Tongue (tissue), 2 donors: ENCODE data around the gene SLC39A11. TPM values are rescaled to one million over a fixed set of nuclear protein-coding genes. Genes with fewer than 3 reads are reported as not detected.
"Not testable (repeated sequence)": the region's sequence is repeated elsewhere in the genome, so short reads cannot be mapped to it uniquely, and the experiment has no call there.

Experiments
- DNase-seq: peaks from one replicate; pipeline ENCODE4 v3.0.0-alpha.2; 2015
- total RNA-seq: library from RNA; depleted of rRNA; stranded (reverse); fragments of >200 nt; gene quantifications from one replicate; pipeline ENCODE4 v1.2.3, GENCODE V29; 2014

SLC39A11 gene
- total RNA-seq, 1 donor from 2014 or later, result 12.7 TPM

DNA sequence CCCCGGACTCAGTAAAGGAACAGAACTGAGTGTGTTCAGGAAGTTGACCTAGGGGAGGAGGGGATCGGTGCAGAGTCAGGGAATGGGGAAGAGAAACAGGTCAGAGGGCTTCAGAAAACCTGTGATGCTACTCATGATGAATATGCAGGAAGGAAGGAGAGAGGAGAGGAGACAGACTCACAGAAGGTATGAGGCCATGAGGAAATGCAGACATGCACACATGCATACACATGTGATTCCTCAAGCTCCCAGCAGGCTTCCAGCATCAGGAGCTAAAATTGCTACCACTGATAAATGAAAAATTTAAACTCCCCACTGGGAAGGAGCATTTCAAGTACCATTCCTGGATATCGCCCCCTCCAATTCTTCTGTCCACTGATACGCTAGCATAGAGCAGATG is 262.6 kb downstream of the SLC39A11 start:
- DNase-seq, result no peak

DNA sequence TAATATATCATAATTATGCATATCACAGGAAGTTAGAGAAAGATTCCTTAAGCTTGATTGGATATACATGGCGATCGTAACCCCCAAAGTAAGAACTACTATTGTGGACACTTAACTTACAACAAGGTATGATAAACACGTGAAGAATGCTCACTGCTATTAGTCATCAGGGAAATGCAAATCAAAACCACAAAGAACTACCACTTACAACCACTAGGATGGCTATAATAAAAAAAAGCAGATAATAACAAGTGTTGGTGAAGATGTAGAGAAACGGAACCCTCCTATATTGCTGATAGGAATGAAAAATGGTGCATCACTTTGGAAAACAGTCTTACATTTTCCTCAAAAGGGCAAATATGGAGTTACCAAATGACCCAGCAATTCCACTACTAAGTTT is 265.9 kb downstream of the SLC39A11 start:
- DNase-seq, result no peak

DNA sequence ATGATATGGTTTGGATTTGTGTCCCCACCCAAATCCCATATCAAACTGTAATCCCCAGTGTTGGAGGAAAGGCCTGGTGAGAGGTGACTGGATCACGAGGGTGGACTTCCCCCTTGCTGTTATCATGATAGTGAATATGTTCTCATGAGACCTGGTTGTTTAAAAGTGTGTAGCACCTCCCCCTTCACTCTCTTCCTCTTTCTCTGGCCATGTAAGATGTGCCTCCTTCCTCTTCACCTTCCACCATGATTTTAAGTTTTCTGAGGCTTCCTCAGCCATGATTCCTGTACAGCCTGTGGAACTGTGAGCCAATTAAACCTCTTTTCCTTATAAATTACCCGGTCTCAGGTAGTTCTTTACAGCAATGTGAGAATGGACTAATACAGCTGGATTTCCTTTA is 266.4 kb downstream of the SLC39A11 start:
- DNase-seq, result not testable (repeated sequence)

DNA sequence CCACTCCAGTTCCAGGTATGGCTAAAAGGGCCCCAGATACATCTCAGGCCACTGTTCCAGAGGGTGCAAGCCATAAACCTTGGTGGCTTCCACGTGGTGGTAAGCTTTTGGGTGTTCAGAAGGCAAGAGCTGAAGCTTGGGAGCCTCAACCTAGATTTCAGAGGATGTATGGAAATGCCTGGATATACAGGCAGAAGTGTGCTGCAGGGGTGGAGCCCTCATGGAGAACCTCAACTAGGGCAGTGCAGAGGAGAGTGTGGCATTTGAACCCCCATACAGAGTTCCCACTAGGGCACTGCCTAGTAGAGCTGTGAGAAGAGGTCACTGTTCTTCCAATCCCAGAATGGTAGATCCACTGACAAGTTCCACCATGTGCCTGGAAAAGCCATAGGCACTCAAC is 267.3 kb downstream of the SLC39A11 start:
- DNase-seq, result no peak

DNA sequence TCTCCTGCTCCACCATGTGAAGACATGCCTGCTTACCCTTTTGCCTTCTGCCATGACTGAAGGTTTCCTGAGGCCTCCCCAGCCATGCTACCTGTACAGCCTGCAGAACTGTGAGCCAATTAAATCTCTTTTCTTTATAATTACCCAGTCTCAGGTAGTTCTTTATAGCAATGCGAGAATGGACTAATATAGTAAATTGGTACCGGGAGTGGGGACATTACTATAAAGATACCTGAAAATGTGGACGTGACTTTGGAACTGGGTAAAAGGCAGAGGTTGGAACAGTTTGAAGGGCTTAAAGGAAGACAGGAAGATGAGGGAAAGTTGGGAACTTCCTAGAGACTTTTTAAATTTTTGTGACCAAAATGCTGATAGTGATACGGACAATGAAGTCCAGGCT is 268.2 kb downstream of the SLC39A11 start:
- DNase-seq, result not testable (repeated sequence)

DNA sequence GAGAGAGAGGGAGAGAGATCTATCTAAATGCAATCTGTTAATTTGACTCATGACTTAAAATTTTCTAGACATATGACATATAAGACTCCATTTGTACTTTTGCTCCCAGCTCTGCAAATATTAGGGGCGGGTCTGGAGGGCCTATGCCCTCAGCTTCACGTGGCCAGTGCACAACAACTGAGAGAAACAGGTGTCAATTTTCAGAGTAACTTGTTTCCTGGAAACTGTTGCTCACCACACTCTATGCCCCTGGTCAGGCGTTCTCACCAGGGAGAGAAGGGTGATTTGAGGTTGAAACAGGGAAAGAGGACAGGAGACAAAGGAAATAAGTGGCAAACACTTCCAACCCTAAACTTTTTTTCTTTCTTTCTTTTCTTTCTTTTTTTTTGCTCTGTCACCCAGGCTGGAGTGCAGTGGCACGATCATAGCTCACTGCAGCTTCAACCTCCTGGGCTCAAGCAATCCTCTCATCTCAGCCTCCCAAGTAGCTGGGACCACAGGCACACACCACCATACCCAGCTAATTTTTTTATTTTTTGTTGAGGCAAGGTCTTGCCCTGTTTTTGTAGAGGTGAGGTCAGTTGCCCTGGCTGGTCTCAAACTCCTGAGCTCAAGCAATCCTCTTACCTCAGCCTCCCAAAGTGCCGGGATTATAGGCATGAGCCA is 270.0 kb downstream of the SLC39A11 start:
- no peak for DNase-seq

DNA sequence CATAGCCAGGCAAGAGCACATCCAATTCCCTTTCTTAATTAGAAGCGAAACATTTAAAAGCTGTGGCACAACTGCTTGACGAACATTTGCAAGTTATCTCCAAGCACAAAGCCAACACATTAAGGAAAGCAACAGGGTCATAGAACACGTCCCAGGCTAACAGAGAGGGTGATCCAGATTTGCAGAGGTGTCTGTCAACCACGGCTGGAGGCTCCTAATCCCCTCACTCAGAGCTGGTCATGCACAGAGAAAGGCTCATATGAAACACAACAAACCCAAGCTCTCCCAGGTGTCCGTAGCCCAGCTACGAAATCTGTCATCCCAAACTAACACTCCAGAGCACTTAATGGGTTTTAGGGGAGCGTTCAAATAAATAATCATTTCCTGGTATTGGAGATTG is 276.1 kb downstream of the SLC39A11 start:
- no peak for DNase-seq

DNA sequence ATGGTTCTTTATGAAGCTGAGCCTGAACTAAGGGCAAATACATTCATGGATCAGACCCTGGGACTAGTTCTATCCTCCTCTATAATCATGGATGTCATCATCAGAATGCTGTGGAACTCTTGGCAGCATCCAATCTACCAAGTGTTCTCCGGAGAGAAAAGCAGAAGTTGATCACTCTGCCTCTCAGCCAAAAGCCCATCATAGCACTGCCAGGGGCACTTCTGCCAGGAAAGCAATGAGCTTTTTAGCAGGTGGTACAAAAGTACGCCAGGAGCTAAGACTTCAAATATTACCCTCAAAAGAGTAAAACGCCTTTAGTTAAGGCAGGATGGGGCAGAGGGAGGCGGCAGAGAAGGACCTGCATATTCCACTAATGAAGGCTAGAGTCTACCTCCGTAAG is 279.0 kb downstream of the SLC39A11 start:
- no peak for DNase-seq

DNA sequence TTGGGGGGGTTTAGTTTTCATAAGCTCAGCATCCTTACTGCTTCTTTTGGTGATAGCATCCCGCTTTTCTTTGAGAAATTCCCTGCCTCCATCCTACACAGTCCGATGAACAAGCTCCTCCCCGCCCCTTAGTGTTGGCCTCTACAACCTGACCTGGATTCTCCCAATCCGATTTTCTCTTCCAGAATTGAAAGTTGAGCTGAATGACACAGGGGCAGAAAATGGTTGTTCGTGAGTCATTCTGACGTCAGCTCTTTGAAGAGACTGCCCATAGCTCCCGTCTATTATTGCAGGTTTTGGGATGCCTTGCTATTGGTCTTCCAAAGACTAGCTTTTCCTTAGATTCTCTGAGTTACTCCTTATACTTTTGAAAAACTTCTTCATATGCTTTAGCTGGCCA is 279.7 kb downstream of the SLC39A11 start:
- DNase-seq, result no peak

DNA sequence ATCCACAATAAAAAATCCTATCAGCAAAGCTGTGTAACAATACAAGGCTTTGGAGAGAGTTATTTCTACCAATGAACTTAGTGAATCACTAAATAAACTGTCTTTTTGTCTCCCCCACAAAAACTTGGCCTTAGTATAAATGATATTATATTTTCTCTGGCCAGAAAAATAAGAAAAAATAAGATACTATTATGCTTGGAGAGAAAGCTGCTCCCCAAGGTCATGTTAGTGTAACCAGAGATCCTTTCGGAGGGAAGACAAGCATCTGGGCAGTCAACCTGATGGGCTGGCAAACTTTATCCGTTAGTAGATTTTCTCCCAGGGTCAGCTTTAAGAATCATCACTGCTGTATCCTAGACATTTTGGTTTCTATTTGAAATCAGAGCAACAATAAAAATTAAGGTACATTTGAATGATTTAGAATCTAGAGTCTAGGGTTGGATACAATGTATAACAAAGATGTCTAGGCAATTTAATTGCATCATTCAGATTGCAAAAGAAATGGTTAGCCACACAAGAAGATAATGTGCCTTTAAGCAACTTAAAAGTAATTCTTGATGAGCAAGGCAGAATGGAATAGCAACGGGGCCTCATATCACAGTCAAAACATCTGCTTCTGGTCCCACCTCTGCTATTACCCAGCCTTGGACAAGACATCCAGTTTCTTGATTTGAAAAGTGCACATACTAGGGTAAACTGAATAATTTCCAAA is 280.4 kb downstream of the SLC39A11 start:
- no peak for DNase-seq

DNA sequence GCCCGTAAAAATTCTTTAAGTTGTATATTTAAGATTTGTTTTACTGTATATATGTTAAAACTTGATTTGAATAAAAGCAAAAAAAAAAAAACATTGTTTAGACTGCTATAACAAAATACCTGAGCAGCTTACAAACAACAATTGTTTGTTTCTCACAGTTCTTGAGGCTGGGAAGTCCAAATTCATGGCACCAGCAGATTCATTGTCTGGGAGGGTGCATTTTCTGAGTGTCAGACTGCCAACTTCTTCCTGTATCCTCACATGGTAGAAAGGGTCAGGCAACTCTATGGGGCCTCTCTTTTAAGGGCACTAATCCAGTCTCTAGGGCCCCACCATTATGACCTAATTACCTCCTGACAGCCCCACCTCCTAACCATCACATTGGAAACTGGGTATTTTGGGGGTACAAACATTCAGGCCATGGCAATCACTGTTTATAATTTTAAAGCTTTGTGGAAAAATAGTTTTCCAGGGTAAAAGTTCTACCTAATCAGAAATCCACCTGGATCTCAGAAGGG is 281.4 kb downstream of the SLC39A11 start:
- no peak for DNase-seq

DNA sequence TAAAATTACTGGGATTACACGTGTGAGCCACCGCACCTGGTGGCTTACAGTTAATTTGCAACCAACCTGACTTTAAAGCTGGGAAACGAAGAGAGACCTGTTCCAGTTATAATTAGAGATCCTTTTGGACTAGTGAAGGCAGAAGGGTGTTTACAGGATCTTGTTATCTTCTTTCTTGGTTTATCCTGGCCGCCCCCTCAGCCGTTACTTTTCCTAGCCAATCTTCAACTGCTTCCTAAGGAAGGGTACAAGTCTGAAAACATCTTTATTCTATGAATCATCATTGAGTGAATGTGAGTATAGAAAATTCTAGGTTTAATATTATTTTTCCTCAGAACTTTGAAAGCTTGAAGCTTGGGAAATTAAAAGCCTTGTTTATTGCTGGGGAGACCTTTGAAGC is 286.5 kb downstream of the SLC39A11 start:
- no peak for DNase-seq

DNA sequence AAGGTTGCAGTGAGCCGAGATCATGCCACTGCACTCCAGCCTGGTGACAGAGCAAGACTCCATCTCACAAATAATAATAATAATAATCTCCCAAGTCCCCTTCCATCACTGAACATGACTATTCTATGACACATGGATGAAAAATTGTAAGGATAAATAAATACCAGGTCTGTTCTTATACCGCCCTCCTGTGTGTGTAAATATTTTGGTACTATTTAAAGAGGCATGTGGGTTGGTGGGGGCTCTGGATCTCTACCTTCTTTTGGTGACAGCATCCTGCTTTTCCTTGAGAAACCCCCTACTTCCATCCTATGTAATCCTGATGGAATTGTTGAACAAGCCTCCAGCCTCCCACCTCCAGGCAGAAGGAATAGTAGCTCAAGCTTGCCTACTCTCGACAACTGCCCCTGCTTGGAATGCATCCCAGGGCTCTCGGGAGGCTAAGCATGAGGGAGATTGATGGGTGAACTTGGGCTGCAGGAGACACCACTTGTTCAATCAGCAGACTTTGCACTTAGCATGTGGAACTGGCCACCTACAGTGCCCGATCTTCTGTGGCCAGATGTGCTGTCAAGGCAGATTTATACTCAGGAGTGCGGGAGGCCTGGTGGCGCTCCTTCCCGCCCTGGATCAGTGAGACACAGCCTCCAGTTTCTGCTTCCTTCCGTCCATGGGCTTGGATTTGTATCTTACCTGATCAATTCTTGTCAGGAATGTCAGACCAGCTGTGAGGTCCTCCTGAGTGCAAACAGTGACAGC is 287.4 kb downstream of the SLC39A11 start:
- no peak for DNase-seq

DNA sequence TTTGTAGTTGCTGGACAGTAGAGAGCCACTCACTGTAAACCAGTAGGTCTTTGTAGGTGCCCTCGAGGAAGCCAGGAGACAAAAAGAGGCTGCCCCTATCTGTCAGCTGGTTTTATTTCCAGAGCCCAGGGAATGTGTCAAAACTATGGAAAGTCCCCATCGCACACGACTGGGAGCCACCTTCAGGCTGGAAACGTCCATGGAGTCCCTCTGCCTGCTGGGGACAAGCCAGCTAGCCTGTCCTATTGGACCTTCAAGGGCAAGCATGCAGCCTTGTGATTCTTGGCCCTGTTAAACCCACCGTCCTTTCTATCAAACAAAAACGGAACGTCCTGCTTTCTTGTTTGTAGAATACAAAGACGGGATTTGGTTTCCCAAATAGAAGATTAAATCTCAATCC is 289.8 kb downstream of the SLC39A11 start:
- DNase-seq, result no peak

DNA sequence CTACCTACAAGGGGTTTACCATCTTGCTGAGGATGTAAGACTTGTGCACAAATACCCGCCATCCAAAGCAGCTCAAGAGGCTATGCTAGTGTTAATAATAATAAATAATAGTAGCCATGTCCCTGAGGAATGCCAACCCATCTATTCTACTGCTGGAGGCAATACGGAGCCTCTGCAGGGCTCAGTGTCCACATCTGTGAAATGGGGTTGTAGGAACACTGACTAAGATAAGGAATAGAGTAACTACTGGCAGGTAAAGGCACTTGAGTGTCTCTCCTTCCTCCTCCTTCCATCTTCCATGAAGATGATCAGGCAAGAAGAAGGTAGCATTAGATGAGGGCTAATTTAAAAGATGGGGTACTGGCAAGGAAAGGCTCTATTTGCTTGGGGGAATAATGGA is 295.3 kb downstream of the SLC39A11 start:
- DNase-seq, result no peak

DNA sequence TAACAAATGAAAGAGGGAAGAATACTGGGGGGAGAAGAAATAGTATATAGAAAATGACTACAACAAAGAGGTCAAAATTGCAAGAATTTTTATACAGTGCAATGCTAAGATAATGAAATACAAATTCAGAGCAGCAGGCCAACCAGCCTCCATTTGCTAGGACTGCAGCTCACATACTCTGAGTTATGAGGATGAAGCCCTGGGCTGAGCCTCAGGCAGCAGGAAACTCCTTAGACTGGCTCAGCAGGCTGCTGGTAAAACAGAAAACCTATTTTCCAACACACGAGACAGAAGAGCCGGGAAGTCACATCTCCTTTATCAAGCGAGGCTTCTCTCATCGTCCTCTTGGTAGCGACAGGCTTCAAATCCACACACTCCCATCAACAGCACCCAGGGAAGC is 296.5 kb downstream of the SLC39A11 start:
- DNase-seq, result no peak

DNA sequence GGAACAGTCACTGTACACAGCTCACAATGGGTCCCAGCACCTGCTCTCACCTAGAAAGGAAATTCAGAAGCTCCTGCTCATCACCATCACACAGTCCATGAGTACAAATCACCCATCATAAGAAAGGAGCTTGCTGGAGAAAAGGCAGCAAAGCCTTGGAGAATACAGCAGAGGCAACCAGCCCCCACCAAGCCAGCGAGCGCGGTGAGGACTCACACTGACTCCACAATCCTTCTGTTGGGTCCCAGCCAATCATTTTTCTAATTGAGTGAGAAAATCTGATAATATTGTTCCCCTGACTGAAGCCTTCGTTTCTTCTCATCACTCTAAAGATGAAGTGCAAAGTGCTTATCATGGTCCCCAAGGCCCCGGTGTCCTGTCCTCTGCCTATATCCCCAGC is 298.3 kb downstream of the SLC39A11 start:
- DNase-seq, result no peak

DNA sequence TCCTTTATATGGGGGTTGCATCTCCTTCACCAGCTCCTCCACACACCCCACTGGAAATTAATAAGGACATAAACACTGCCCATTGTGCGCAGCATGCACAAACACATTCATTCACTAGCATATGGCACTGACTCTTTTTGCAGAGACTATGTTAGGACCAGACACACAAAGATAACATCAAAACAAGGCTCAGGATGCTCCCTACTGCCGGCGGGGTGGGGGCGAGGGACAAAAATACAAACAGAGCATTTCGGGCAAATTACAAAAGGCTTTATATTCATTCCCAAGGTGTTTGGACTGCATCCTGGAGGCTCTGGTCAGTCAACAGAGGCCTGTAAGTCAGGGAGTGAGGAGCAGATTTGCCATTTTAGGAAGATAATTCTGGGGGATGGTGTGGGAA is 299.7 kb downstream of the SLC39A11 start:
- DNase-seq, result no peak

DNA sequence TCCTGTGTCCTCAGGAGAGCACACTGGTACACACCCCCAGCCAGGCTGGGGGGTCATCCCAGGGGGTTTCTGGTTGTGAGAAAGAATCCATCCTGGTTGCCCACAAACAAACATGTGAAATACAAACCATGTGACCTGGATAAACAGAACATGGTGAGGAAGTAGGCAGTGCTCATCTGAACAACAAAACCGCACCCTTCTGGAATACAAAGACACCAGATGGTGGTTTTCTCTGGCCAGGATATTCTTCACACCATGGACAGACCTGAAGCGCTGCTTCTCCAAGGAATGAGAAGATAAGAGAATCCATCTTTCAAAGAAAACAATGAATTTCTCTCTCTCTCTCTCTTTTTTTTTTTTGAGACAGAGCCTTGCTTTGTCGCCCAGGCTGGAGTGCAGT is 302.3 kb downstream of the SLC39A11 start:
- no peak for DNase-seq

DNA sequence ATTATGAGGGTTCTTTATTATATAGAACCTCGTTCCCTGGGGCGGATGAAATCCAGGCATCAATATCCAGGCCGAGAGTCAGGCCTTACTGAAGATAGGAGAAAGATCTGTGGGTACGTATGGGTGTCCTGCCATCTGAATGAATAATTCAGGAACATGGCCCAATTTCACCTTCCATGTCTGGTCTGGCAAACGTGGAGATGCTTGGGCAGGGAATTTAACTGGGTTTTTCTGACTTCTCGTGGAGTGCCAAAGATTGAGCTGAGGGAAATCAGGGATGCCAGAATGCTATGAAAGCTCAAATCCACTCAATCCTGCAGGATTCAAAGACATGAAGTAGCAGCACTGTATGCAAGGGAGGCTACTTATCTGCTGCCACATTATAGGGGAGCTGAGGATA is 302.8 kb downstream of the SLC39A11 start:
- no peak for DNase-seq

DNA sequence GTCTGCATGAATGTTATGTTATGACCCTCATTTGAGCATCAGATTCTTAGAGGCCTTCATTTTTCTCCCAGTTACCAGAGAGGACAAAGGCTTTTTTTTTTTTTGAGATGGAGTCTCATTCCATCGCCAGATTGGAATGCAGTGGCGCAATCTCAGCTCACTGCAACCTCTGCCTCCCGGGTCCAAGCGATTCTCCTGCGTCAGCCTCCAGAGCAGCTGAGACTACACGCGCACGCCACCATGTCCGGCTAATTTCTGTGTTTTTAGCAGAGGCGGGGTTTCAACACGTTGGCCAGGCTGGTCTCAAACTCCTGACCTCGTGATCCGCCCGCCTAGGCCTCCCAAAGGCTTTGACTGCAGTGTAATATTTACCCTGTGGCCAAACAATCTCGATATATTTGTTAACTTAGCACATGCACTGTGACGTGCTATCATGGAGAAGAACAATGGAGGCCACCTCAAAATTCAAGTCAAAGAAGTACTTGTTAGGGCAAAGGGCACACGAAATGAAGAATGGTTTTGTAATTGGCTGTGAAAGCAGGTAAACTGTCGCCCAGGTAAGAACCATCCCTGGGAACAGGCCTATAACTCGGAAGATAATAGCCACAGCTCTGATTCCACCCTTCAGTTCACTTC is 303.4 kb downstream of the SLC39A11 start:
- DNase-seq, result no peak

DNA sequence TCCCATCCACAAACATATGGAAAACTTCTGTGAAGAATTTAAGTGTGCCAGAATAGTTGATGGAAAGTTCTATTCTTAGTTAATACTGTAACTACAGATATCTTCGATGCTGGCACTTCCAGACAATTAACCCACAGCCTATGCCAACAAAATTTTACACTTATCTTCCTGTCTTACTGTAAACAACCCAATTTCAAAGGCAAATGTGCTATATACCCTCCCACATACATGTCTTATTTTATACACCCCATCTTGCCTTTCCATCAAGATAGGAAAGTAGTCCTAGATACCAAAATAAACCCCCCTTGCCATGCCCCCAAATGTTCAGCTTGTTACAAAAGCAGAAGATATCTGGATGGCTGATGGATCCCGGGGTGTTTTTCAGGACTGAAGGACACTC is 306.3 kb downstream of the SLC39A11 start:
- no peak for DNase-seq
